DND-41 (cell line): ENCODE measurements around the gene PRORP.

Source experiments
- CTCF ChIP-seq: IDR thresholded peaks from 2 replicates; pipeline ENCODE4 v1.5.1; 2012; ENCODE audit warnings: borderline replicate concordance, low read length, moderate library complexity, mild to moderate bottlenecking; ENCODE audit not compliant: poor library complexity, severe bottlenecking; ENCODE audit errors: extremely low read depth
- EZH2 ChIP-seq: IDR thresholded peaks from 3 replicates; pipeline ENCODE4 v1.6.1; 2012; ENCODE audit warnings: borderline replicate concordance, low read depth, mild to moderate bottlenecking, moderate library complexity, low read length, inconsistent platforms; ENCODE audit not compliant: severe bottlenecking

GRCh38 chr14:35123388-35123703 is 994 bp downstream of the PRORP start:
- TF ChIP-seq CTCF (no peak), EZH2 (no peak)
